HG02885 (cell line): ENCODE data around the gene WDR17.
A peak's percentile ranks its signal among the peaks of the same experiment; 100 is the strongest.
"Not testable (repeated sequence)": the region's sequence is repeated elsewhere in the genome, so short reads cannot be mapped to it uniquely, and the experiment has no call there.

Source experiments
- ATAC-seq: cut with Tn5 transposase; IDR thresholded peaks from one replicate; pipeline ENCODE4 v1.9.1; 2021; ENCODE audit warnings: mild to moderate bottlenecking; ENCODE audit not compliant: unreplicated experiment, poor library complexity

The WDR17 gene

DNA sequence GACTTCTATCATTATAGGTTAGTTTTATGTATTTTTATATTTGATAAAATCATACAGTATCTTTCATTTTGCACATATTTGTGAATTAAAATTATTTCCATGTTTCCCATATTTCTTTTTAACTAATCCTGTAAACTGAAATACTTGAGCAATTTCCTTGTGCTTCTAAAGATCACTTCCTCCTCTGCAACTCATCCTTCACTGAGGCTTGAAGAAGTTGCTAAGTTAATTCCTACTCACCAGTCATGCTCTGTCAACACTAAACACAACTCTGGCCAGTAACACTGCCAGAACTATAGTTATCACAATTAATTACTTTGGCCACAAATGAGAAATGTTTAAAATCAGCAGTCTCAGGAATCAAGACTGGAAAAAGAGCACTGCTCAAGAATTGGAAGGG lies 123.0 kb downstream of the WDR17 start:
- no peak for ATAC-seq

DNA sequence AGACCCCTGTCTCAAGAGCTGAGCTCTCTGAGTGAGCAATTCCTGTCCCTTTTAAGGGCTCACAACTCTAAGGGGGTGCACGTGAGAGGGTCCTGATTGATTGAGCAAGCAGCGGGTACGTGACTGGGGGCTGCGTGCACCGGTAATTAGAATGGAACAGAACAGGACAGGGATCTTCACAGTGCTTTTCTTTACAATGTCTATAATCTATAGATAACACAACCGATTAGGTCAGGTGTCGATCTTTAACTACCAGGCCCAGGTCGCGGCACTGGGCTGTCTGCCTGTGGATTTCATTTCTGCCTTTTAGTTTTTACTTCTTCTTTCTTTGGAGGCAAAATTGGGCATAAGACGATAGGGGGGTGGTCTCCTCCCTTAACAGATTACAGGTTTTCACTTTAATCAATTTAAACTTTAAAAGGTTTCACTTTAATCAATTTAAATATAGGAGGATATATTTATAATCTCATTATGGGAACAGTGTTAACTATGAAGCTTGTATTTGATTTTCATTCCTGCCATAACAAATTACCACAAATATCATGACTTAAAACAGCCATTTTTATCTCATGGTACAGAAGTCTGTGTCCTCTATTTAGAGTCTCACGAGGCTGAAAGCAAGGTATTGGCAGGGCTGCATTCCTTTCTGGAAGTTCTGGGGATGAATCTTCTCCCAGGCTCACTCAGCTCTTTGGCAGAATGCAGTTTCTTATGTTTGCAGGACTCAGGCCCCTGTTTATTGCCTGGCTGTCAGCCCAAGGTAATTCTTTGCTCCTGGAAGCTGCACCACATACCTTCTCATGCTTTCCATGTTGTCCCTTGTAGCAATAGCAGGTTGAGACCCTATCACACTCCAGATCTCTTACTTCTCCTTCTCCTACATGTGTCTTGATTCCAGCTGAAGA lies 124.5 kb downstream of the WDR17 start:
- ATAC-seq: no peak

GRCh38 chr4:176191974-176192373 lies 126.3 kb downstream of the WDR17 start:
- no peak for ATAC-seq

GRCh38 chr4:176193126-176193525 lies 127.5 kb downstream of the WDR17 start:
- ATAC-seq: no peak

DNA sequence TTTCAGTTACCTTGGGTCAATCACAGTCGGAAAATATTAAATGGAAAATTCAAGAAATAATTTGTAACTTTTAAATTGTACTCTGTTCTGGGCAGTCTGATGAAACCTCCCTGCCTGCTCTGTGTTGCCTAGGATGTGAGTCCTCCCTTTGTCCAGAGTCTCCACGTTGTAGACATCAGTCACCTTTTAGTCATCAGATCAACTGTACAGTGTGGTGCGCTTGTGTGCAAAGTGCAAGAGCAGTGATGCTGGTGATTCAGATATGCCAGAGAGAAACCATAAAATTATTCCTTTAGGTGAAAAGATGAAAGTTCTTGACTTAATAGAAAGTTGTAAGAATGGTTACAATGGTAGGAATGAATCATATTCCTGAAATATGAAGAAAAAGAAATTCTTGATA lies 128.3 kb downstream of the WDR17 start:
- ATAC-seq: no peak

GRCh38 chr4:176195184-176195978 lies 129.7 kb downstream of the WDR17 start, which contains the start of gene SPATA4:
Gene SPATA4 (minus strand): TSS chr4:176195585. CDS start chr4:176195562, 23 bp downstream.
- ATAC-seq: peak; percentile 97

GRCh38 chr4:176198316-176198903 lies 132.8 kb downstream of the WDR17 start:
- ATAC-seq: no peak

GRCh38 chr4:176205299-176205698 lies 139.7 kb downstream of the WDR17 start:
- no peak for ATAC-seq

DNA sequence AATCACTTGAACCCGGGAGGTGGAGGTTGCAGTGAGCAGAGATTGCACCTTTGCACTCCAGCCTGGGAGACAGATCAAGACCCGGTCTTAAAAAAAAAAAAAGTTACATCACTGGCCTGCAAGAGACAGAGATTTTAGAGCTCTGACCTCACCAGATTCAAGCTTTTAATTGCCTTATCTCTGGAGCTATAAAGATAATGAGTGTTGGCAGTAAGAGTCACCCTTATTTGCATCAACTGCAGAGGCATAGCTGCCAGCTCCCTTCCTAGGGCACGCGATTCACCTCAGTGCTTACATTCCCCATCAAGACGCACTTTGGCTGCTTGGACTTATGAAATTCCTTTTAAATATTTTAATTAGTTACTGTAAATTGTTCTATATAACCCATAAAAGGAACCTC lies 142.2 kb downstream of the WDR17 start:
- no peak for ATAC-seq

DNA sequence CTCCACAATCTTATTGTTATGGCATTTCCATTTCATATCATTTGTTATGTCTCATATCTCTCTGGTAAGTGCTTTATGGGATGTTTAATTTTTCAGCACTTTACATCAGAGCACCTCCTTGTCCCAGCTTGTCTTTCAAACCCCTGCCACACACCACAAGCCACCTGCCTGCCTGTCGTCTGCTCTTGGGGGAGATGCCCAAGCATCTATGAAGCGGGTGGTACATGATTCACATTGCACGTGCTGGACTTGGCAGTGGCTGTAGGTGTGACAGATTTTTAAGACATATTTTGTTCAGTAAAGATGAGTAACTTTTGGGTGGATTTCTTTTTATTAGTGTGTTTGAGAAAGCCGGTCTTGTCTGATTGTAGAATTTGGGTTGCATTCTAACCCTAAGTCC lies 143.9 kb downstream of the WDR17 start:
- no peak for ATAC-seq

DNA sequence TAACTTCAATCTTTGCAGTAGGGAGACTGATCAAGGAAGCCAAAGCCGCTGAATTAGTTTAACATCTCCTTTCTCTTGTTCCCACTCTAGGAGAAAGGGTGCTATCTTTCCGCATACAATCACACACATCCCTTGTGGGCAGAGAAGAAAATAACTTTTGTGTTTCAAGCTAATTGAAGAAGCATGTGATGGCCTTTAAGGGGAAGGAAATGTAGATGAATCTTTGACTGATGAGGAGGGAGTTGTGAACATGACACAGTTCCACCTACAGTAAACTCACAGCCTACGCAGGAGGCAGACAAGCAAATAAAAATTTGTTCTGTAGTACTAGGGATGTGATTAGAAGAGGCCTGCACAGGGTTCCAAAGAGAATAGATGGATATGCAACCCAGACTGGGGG lies 144.5 kb downstream of the WDR17 start:
- ATAC-seq: no peak

DNA sequence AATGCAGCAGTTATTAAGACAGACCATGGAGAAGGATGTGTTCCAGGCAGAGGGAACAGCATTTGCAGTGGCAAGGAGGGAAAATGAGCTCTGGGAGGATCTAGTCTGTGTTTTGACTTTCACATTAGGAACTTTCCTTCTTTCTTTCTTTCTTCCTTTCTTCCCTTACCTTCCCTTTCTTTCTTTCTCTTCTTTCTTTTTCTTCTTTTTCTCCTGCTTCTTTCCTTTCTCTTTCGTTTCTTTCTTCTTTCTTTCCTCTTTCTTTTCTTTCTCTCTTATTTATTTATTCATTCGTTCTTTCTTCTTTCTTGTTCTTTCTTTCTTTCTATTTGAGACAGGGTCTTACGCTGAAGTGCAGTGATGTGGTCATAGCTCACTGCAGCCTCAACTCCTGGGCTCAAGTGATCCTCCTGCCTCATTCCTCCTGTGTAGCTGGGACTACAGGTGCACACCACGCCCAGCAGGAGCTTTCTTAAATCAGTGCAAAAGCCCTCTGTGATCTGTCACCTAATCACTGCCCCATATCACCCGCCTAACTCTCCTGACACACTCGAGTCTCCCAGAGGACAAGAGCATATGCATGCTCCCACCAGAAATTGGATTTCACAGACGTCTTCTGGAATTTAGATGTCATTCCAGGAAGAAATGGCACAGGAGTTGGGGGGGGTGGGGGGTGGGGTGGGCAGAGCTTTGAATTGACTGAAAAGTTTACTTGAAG lies 145.1 kb downstream of the WDR17 start:
- ATAC-seq: no peak

DNA sequence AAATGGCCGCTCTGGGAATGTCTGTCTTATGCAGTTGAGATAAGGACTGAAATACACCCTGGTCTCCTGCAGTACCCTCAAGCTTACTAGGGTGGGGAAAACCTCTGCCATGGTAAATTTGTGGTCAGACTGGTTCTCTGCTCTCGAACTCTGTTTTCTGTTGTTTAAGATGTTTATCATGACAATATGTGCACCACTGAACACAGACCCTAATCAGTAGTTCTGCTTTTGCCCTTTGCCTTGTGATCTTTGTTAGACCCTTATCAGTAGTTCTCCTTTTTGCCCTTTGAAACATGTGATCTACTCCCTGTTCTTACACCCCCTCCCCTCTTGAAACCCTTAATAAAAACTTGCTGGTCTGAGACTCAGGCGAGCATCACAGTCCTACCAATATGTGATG lies 146.7 kb downstream of the WDR17 start:
- not testable (repeated sequence) for ATAC-seq

GRCh38 chr4:176217510-176217909 lies 151.9 kb downstream of the WDR17 start:
- ATAC-seq: no peak

- no peak for ATAC-seq
Observed at GRCh38 chr4:176222149-176222548, 156.5 kb downstream of the WDR17 start.

DNA sequence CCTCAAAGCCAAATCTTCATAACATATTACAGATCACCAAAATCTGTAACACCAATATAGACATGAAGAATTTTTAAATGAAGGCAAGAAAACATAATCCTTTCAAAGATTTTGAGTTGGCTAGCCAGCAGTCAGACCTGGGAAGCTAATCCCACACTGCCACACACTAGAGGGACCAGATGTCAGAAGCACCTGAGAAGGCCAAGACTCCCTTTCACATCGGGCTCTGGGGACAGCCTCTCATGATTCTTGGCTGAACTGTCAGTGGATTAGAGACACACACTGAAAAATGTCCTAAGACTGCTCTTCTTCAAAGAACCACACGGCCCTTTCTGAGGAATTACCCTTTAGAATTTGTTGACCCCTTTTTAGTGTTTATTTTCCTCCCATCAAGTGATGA lies 157.9 kb downstream of the WDR17 start:
- no peak for ATAC-seq

DNA sequence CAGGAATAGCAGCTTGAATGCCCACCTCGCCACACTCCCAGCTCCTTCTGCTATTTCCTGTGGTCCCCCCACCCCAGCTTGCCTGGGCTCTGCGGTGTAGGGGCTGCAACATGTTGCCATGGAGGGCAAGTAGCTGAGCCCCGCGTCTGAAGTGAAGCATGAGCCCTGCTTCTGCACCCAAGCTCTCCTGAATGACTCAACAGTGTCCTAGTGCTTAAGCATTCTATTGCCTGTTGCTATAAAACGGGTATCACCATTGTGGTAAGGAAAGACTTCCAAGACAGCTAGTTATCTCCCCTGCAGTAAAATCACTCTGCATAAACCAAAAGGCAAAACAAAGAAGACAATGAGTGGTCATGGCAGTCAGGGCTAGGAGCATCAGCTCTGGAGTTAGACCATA lies 161.1 kb downstream of the WDR17 start:
- no peak for ATAC-seq

- no peak for ATAC-seq
Observed at GRCh38 chr4:176229645-176230044, 164.0 kb downstream of the WDR17 start.
